Measurements from ENCODE around the gene ELMO2.
A peak's percentile ranks its signal among the peaks of the same experiment; 100 is the strongest.

DNA sequence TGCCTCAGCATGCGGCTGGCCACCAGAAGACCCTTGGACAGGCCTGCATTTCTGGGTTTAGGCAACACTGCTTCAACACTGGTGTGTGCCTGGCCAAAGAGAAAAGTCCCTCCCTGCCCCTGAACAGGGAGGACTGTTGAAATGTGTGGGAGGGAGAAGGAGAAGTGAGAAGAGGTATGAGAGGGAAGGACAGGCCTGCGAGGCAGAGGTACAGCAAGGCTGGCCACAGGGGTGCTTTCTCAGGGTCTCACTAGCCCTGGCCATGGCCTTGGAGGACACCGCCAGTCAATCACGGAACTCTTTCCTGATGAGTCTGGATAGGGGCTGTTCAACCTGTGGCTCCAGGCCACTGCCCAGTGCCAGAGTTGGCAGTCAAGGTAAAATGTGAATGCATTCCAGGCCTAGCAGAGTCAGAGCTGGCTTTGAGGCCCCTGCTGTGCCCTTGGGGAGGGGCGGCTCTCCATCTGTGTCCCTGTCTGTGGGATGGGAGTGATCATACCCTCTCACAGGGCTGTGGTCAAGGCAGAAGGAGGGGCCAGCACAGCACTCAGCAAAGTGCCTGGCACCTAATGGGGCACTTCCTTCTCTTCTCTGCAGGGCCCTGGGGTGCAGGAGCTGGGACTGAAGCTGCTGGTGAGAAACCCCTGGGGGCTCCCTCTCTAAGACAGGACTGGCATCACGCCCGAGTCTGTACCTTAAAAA is 54.9 kb downstream of the ELMO2 start:
- TF ChIP-seq TAF1 (IDR thresholded peaks at IDR 0.05; ENCODE audit: low read depth, low read length) (no peak), POLR2AphosphoS5 (IDR thresholded peaks at IDR 0.05; ENCODE audit: low read depth, low read length) (peak; percentile 38; the same call in 1 of the 2 replicates), POLR2A (IDR thresholded peaks at IDR 0.05; ENCODE audit: low read depth, low read length) (0 out of 2 replicates have a peak, but pooled peaks have one; percentile 44), PAX5 (IDR thresholded peaks at IDR 0.05; ENCODE audit: insufficient read depth, low read length, severe bottlenecking) (no peak), POU2F2 (IDR thresholded peaks at IDR 0.05; ENCODE audit: low read depth, low read length) (peak; percentile 44; the same call in 1 of the 2 replicates), SPI1 (IDR thresholded peaks at IDR 0.05; ENCODE audit: low read depth, low read length) (peak; percentile 92)
